Stimulated activated effector memory CD8-positive, alpha-beta T cell treated with anti-CD3 and anti-CD28 coated beads, Interleukin-12 subunit alpha, Interleukin-12 subunit beta, amount 100 ng/mL, for 72 hours (primary cell): ENCODE data around the gene C7orf33.

Experiments used
- ATAC-seq: fragments of 150-1000 bp; cut with Tn5 transposase; 2 replicates; pipeline ENCODE4 v1.10.0; 2021
- DNase-seq, 2 donors: peaks; one replicate each; pipeline ENCODE4 v3.0.0; 2021 to 2022; ENCODE audit warnings: low spot score in 2 of 2
- H3K27ac Mint-ChIP-seq: one replicate; pipeline ENCODE4 v1.8.0; 2022; ENCODE audit warnings: mild to moderate bottlenecking, mixed read lengths
- H3K36me3 Mint-ChIP-seq: one replicate; pipeline ENCODE4 v1.8.0; 2022; ENCODE audit warnings: mild to moderate bottlenecking, mixed read lengths
- H3K4me1 Mint-ChIP-seq: one replicate; pipeline ENCODE4 v1.8.0; 2022; ENCODE audit warnings: mixed read lengths
- H3K4me3 Mint-ChIP-seq: one replicate; pipeline ENCODE4 v1.8.0; 2022; ENCODE audit warnings: mild to moderate bottlenecking, mixed read lengths
- H3K9me3 Mint-ChIP-seq: one replicate; pipeline ENCODE4 v1.8.0; 2022; ENCODE audit warnings: mixed read lengths

The C7orf33 gene

GRCh38 chr7:148633761-148634160, 43.2 kb downstream of the C7orf33 start:
- Mint-ChIP-seq H3K9me3 (no peaks in the 10 kb centered on the region), H3K36me3 (no peaks in the 10 kb centered on the region), H3K4me1 (peaks cover 15% of the 10 kb centered on the region), H3K4me3 (no peak overlapping the region), H3K27ac (no peak overlapping the region)
- DNase-seq: no peak
- ATAC-seq: no peak

- Mint-ChIP-seq H3K27ac (no peak overlapping the region), H3K4me1 (peaks cover 11% of the 10 kb centered on the region), H3K36me3 (no peaks in the 10 kb centered on the region), H3K9me3 (no peaks in the 10 kb centered on the region), H3K4me3 (no peak overlapping the region)
- DNase-seq (no peak), ATAC-seq (no peak)
Observed at GRCh38 chr7:148637094-148637493, 46.5 kb downstream of the C7orf33 start.

GRCh38 chr7:148645898-148646297, 55.3 kb downstream of the C7orf33 start:
- no peaks in the 10 kb centered on the region for H3K36me3 Mint-ChIP-seq
- H3K4me1 Mint-ChIP-seq: no peaks in the 10 kb centered on the region
- H3K27ac Mint-ChIP-seq: no peak overlapping the region
- no peaks in the 10 kb centered on the region for H3K9me3 Mint-ChIP-seq
- no peak overlapping the region for H3K4me3 Mint-ChIP-seq
- no peak for ATAC-seq
- no peak for DNase-seq

- no peak for DNase-seq
- H3K27ac Mint-ChIP-seq: no peak overlapping the region
- H3K9me3 Mint-ChIP-seq: no peaks in the 10 kb centered on the region
- no peaks in the 10 kb centered on the region for H3K4me1 Mint-ChIP-seq
- H3K36me3 Mint-ChIP-seq: no peaks in the 10 kb centered on the region
- no peak overlapping the region for H3K4me3 Mint-ChIP-seq
- ATAC-seq: no peak
Observed at GRCh38 chr7:148650232-148650858, 59.8 kb downstream of the C7orf33 start.

- no peak overlapping the region for H3K27ac Mint-ChIP-seq
- H3K9me3 Mint-ChIP-seq: no peaks in the 10 kb centered on the region
- no peak for ATAC-seq
- no peak for DNase-seq
- no peaks in the 10 kb centered on the region for H3K36me3 Mint-ChIP-seq
- H3K4me1 Mint-ChIP-seq: no peaks in the 10 kb centered on the region
- no peak overlapping the region for H3K4me3 Mint-ChIP-seq
Observed at GRCh38 chr7:148652773-148653172, 62.2 kb downstream of the C7orf33 start.

GRCh38 chr7:148657929-148658328, 67.4 kb downstream of the C7orf33 start:
- DNase-seq (no peak), ATAC-seq (no peak)
- Mint-ChIP-seq H3K27ac (no peak overlapping the region), H3K9me3 (no peaks in the 10 kb centered on the region), H3K36me3 (no peaks in the 10 kb centered on the region), H3K4me1 (no peaks in the 10 kb centered on the region), H3K4me3 (no peak overlapping the region)

- DNase-seq: peak in 1 of 2 donors; percentile 34
- H3K4me3 Mint-ChIP-seq: no peak overlapping the region
- no peaks in the 10 kb centered on the region for H3K9me3 Mint-ChIP-seq
- no peaks in the 10 kb centered on the region for H3K4me1 Mint-ChIP-seq
- no peak overlapping the region for H3K27ac Mint-ChIP-seq
- H3K36me3 Mint-ChIP-seq: no peaks in the 10 kb centered on the region
- ATAC-seq: no peak
Observed at GRCh38 chr7:148661471-148661870, 70.9 kb downstream of the C7orf33 start.

- ATAC-seq (no peak), DNase-seq (no peak)
- no peaks in the 10 kb centered on the region for H3K36me3 Mint-ChIP-seq
- H3K9me3 Mint-ChIP-seq: no peaks in the 10 kb centered on the region
- no peak overlapping the region for H3K4me3 Mint-ChIP-seq
- H3K4me1 Mint-ChIP-seq: no peaks in the 10 kb centered on the region
- no peak overlapping the region for H3K27ac Mint-ChIP-seq
Observed at GRCh38 chr7:148662646-148663045, 72.1 kb downstream of the C7orf33 start.

GRCh38 chr7:148664324-148664723, 73.8 kb downstream of the C7orf33 start:
- no peaks in the 10 kb centered on the region for H3K9me3 Mint-ChIP-seq
- no peaks in the 10 kb centered on the region for H3K36me3 Mint-ChIP-seq
- DNase-seq (no peak), ATAC-seq (no peak)
- H3K4me1 Mint-ChIP-seq: no peaks in the 10 kb centered on the region
- H3K27ac Mint-ChIP-seq: no peak overlapping the region
- H3K4me3 Mint-ChIP-seq: no peak overlapping the region

- no peak for ATAC-seq
- H3K4me3 Mint-ChIP-seq: no peak overlapping the region
- no peaks in the 10 kb centered on the region for H3K4me1 Mint-ChIP-seq
- no peak overlapping the region for H3K27ac Mint-ChIP-seq
- H3K36me3 Mint-ChIP-seq: no peaks in the 10 kb centered on the region
- H3K9me3 Mint-ChIP-seq: no peaks in the 10 kb centered on the region
- no peak for DNase-seq
Observed at GRCh38 chr7:148665221-148665620, 74.7 kb downstream of the C7orf33 start.
